Cardiac fibroblast (primary cell): ENCODE measurements around the gene DOCK8.

ENCODE experiments used
- DNase-seq, 2 donors: peaks; one replicate each; pipeline versions ENCODE4 v3.0.0 to v3.0.0-alpha.2; 2010; ENCODE audit warnings: low read depth in 2 of 2
- H3K4me3 ChIP-seq, 2 donors: replicated peaks in 1 of 2; 1 replicate in 1 of 2; 2 replicates in 1 of 2; pipeline ENCODE4 v1.5.1; 2011; ENCODE audit warnings: low read depth in 2 of 2, low read length in 2 of 2, mild to moderate bottlenecking in 2 of 2, moderate library complexity in 1 of 2
- CTCF ChIP-seq: IDR thresholded peaks from one replicate; pipeline ENCODE4 v1.5.1; 2011; ENCODE audit warnings: low read depth, mild to moderate bottlenecking, low read length, inconsistent platforms

Gene DOCK8

DNA sequence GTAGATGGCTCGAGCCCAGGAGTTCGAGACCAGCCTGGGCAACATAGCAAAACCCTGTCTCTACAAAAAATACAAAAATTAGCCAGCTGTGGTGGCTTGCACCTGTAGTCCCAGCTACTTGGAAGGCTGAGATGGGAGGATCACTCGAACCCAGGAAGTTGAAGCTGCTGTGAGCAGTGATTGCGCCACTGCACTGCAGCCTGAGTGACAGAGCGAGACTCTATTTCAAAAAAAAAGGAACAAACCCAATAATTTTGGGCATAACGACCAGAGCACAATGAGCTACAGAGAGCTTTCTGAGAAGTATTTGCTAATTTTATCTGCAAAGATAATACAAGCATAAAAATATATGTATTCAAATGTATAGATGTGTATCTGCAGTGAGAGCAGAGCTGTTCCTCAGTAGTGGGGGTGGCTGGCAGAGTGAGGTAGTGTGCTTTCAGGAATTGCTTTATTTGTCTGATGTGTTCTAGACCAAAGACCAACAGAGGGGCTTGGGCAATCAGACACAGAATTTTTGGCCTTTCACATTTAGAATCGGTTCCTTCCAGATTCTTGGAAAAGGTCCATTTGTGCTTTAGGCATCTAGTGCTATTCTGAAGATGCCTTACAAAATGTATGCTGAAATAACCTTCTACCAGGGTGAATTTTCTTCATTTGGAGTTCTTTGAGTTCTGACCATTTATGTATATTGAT is 5.2 kb downstream of the DOCK8 start:
- no peak for DNase-seq
- no peak overlapping the region for H3K4me3 ChIP-seq
- no peak for TF ChIP-seq CTCF

DNA sequence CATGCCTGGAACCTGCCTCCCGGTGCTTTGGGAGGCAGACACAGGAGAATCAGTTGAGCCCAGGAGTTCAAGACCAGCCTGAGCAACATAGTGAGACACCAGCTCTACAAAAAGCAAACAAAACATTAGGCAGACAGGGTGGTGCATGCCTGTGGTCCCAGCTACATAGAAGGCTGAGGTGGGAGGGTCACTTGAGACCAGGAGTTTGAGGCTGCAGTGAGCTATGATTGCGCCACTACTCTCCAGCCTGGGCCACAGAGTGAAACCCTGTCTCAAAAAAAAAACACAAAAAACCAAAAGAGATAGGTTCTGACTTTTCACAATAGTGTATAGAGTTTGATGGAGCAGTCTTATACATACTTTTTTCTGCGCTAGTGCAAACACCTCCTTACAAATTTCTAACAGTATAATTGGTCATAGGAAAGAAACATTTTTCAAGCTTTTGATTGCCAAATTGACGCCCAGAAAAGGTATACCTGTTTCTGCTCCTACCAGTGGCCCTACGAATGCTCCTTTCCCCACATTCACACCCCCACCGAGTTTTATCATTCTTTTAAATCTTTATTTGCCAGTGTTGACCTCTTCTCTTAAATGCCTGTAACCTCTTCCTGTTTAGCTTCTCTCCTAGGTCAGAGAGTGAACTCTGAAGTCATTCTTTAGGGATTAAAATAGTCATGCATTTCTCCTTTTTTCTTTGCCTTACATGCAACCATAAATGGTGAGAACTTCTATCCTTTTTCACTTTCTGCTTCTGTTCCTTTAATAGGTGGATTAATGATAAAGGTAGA is 7.5 kb downstream of the DOCK8 start:
- no peak overlapping the region for H3K4me3 ChIP-seq
- no peak for DNase-seq
- TF ChIP-seq CTCF: no peak

- TF ChIP-seq CTCF: no peak
- H3K4me3 ChIP-seq: no peak overlapping the region
- no peak for DNase-seq
Measured at GRCh38 chr9:223152-223551, 8.5 kb downstream of the DOCK8 start.

- TF ChIP-seq CTCF: no peak
- DNase-seq: no peak
- H3K4me3 ChIP-seq: no peak overlapping the region
Measured at GRCh38 chr9:224026-224425, 9.4 kb downstream of the DOCK8 start.

- H3K4me3 ChIP-seq: no peak overlapping the region
- TF ChIP-seq CTCF: no peak
- DNase-seq: peak in 1 of 2 donors; percentile 18
Measured at GRCh38 chr9:224582-225520, 10.2 kb downstream of the DOCK8 start.

GRCh38 chr9:227860-228259 is 13.2 kb downstream of the DOCK8 start:
- H3K4me3 ChIP-seq: no peak overlapping the region
- no peak for DNase-seq
- no peak for TF ChIP-seq CTCF
